ENCODE results near the gene ZNF503.

Gene ZNF503

GRCh38 chr10:75356484-75356883 is 45.1 kb downstream of the ZNF503 start:
- DNase-seq = no peak

- no peak for DNase-seq
These were observed 45.9 kb downstream of the ZNF503 start for GRCh38 chr10:75355706-75356105.

- DNase-seq = no peak
These were observed 48.4 kb downstream of the ZNF503 start for GRCh38 chr10:75353183-75353582.

GRCh38 chr10:75352650-75353049 is 48.9 kb downstream of the ZNF503 start:
- DNase-seq = no peak

GRCh38 chr10:75351637-75352036 is 49.9 kb downstream of the ZNF503 start:
- DNase-seq = no peak

- no peak for DNase-seq
These were observed 50.8 kb downstream of the ZNF503 start for GRCh38 chr10:75350791-75351190.
